HepG2 (cell line): ENCODE results near the gene ANAPC1. TPM values are rescaled to one million over a fixed set of nuclear protein-coding genes. Genes with fewer than 3 reads are reported as not detected.
A peak's percentile ranks its signal among the peaks of the same experiment; 100 is the strongest.

Experiments
- CBX5 ChIP-seq: sonication (generic); formaldehyde crosslinking; IDR thresholded peaks from 2 replicates; pipeline ENCODE4 v1.4.0; 2020; ENCODE audit warnings: missing genetic modification reagents, borderline replicate concordance
- E2F1 ChIP-seq: sonication (generic); formaldehyde crosslinking; IDR thresholded peaks from 2 replicates; pipeline ENCODE4 v1.5.0; 2020; ENCODE audit warnings: missing genetic modification reagents
- ERF ChIP-seq: IDR thresholded peaks from 2 replicates; pipeline ENCODE4 v1.6.1; 2018; ENCODE audit warnings: missing biosample characterization, missing genetic modification reagents
- IRX3 ChIP-seq: sonication (generic); formaldehyde crosslinking; IDR thresholded peaks from 2 replicates; pipeline ENCODE4 v1.8.1; 2023; ENCODE audit warnings: mild to moderate bottlenecking, low read depth, missing genetic modification reagents, borderline replicate concordance
- KLF16 ChIP-seq, 2 experiments: sonication (generic) in 1 of 2; formaldehyde crosslinking in 1 of 2; IDR thresholded peaks; 2 replicates each; pipeline versions ENCODE4 v1.6.1 to v1.8.0; 2016 to 2023; ENCODE audit warnings: missing genetic modification reagents in 2 of 2, missing compliant biosample characterization in 1 of 2
- KMT2A ChIP-seq: sonication (generic); formaldehyde crosslinking; IDR thresholded peaks from 2 replicates; pipeline ENCODE4 v1.4.0; 2020; ENCODE audit warnings: missing genetic modification reagents
- MAFF ChIP-seq: IDR thresholded peaks from 2 replicates; pipeline ENCODE4 v1.6.1; 2011; ENCODE audit warnings: low read depth, low read length, improper control_type of control experiment
- NFRKB ChIP-seq: fragments of 450-650 bp; IDR thresholded peaks from 2 replicates; pipeline ENCODE4 v1.6.1; 2017
- PAXIP1 ChIP-seq: sonication (generic); formaldehyde crosslinking; conservative IDR thresholded peaks from 2 replicates; pipeline ENCODE4 v1.4.0; 2020; ENCODE audit warnings: mild to moderate bottlenecking, missing genetic modification reagents, moderate library complexity
- PTBP1 ChIP-seq: fragments of 200-400 bp; formaldehyde crosslinking; IDR thresholded peaks from 2 replicates; pipeline ENCODE4 v1.6.1; 2018; ENCODE audit warnings: low read length, low read depth; ENCODE audit not compliant: poor library complexity, severe bottlenecking
- SNAPC2 ChIP-seq: sonication (generic); formaldehyde crosslinking; IDR thresholded peaks from 2 replicates; pipeline ENCODE4 v1.8.1; 2022; ENCODE audit warnings: mild to moderate bottlenecking, missing genetic modification reagents
- ZBTB33 ChIP-seq: sonication (generic); formaldehyde crosslinking; IDR thresholded peaks from 2 replicates; pipeline ENCODE4 v1.4.0; 2020; ENCODE audit warnings: missing genetic modification reagents
- ZBTB7B ChIP-seq: sonication (generic); formaldehyde crosslinking; IDR thresholded peaks from 2 replicates; pipeline ENCODE4 v1.4.0; 2020; ENCODE audit warnings: missing genetic modification reagents
- ZNF124 ChIP-seq: sonication (generic); formaldehyde crosslinking; IDR thresholded peaks from 2 replicates; pipeline ENCODE4 v1.4.0; 2020; ENCODE audit warnings: missing genetic modification reagents
- ZNF256 ChIP-seq: sonication (generic); formaldehyde crosslinking; conservative IDR thresholded peaks from 2 replicates; pipeline ENCODE4 v1.4.0; 2020; ENCODE audit warnings: missing genetic modification reagents
- ZNF350 ChIP-seq: sonication (generic); formaldehyde crosslinking; IDR thresholded peaks from 2 replicates; pipeline ENCODE4 v1.4.0; 2020; ENCODE audit warnings: mild to moderate bottlenecking, low read depth, missing genetic modification reagents, borderline replicate concordance
- ZNF414 ChIP-seq: sonication (generic); formaldehyde crosslinking; IDR thresholded peaks from 2 replicates; pipeline ENCODE4 v1.5.0; 2020; ENCODE audit warnings: missing genetic modification reagents
- ZNF556 ChIP-seq: sonication (generic); formaldehyde crosslinking; IDR thresholded peaks from 2 replicates; pipeline ENCODE4 v1.4.0; 2020; ENCODE audit warnings: mild to moderate bottlenecking, missing genetic modification reagents, borderline replicate concordance
- ZNF746 ChIP-seq: sonication (generic); formaldehyde crosslinking; IDR thresholded peaks from 2 replicates; pipeline ENCODE4 v1.8.0; 2022; ENCODE audit warnings: mild to moderate bottlenecking, missing genetic modification reagents
- ZNF766 ChIP-seq: sonication (generic); formaldehyde crosslinking; IDR thresholded peaks from 2 replicates; pipeline ENCODE4 v1.5.0; 2020; ENCODE audit warnings: missing genetic modification reagents, borderline replicate concordance
- ZNF850 ChIP-seq: sonication (generic); formaldehyde crosslinking; conservative IDR thresholded peaks from 2 replicates; pipeline ENCODE4 v1.9.0; 2021; ENCODE audit warnings: mild to moderate bottlenecking, missing genetic modification reagents
- polyA plus RNA-seq, 8 experiments: library from polyadenylated mRNA; depleted of rRNA in 3 of 8; stranded (reverse) in 7 of 8; unstranded in 1 of 8; fragments of >200 nt; fragmentation: Illumina TruSeq in 4 of 8; extraction: Trizol in 4 of 8; gene quantifications; 2 replicates each; pipeline versions ENCODE4 v1.2.1 to v1.2.3, GENCODE V29; 2011 to 2016; ENCODE audit warnings: low read depth in 4 of 8, missing spikeins in 1 of 8, mixed read lengths in 1 of 8; ENCODE audit not compliant: insufficient read depth in 1 of 8
- total RNA-seq, 5 experiments: library from RNA; depleted of rRNA; stranded (reverse); fragments of >200 nt; fragmentation: Illumina TruSeq; extraction: Trizol; gene quantifications; 2 replicates each; pipeline ENCODE4 v1.2.3, GENCODE V29; 2016; ENCODE audit warnings: low read depth in 1 of 5

The ANAPC1 gene
- total and polyA plus RNA-seq, 2 of the 13 experiments (the other 11 are each of a cell fraction or from before 2014, with no cell fraction given): 50.0 to 89.7 TPM

GRCh38 chr2:111919794-111920608, 36.0 kb upstream of the ANAPC1 start (continued):
- 0 out of 2 replicates have a peak, but pooled peaks have one; percentile 52 for TF ChIP-seq ZBTB33 (CRISPR knock-in tag)
- 0 out of 2 replicates have a peak, but pooled peaks have one; percentile 22 for TF ChIP-seq ZNF414 (CRISPR knock-in tag)
- TF ChIP-seq PTBP1: no peak
- TF ChIP-seq ZNF124 (CRISPR knock-in tag): peak; percentile 80
- TF ChIP-seq ZNF850 (CRISPR knock-in tag): 0 out of 2 replicates have a peak, but pooled peaks have one; percentile 74
- peak; percentile 16; the same call in 1 of the 2 replicates for TF ChIP-seq ZNF746 (CRISPR knock-in tag)
- TF ChIP-seq ZNF350: peak; percentile 76; the same call in 1 of the 2 replicates
- TF ChIP-seq IRX3: no peak
- 0 out of 2 replicates have a peak, but pooled peaks have one; percentile 25 for TF ChIP-seq ZNF256 (CRISPR knock-in tag)
- 0 out of 2 replicates have a peak, but pooled peaks have one; percentile 57 for TF ChIP-seq E2F1
- no peak for TF ChIP-seq MAFF
- TF ChIP-seq CBX5 (CRISPR knock-in tag): peak; percentile 67; the same call in 1 of the 2 replicates
- TF ChIP-seq ZBTB7B (CRISPR knock-in tag): peak; percentile 44; the same call in 1 of the 2 replicates
- TF ChIP-seq ZNF556: peak; percentile 90; the same call in 1 of the 2 replicates
- peak; percentile 67; the same call in 1 of the 2 replicates for TF ChIP-seq KMT2A (CRISPR knock-in tag)
- TF ChIP-seq ZNF766 (CRISPR knock-in tag): peak; percentile 75; the same call in 1 of the 2 replicates
- peak; percentile 96 for TF ChIP-seq PAXIP1 (CRISPR knock-in tag)
- TF ChIP-seq KLF16 (CRISPR knock-in tag; IDR thresholded peaks at IDR 0.05): peak in 1 of 2 experiments; percentile 77; a peak in 2 of 4 replicates
- TF ChIP-seq NFRKB: no peak
- TF ChIP-seq SNAPC2 (CRISPR knock-in tag): peak; percentile 75; the same call in 1 of the 2 replicates
- peak; percentile 65; the same call in 1 of the 2 replicates for TF ChIP-seq ERF (CRISPR knock-in tag)
